Measurements from ENCODE around the gene MTHFD1L. TPM values are rescaled to one million over a fixed set of nuclear protein-coding genes. Genes with fewer than 3 reads are reported as not detected.

MTHFD1L gene
- total RNA-seq, 3 donors from 2014 or later (not counting 1 experiment from before 2014, with no cell fraction given) = 3.8 to 4.5 (median 4.3) TPM

DNA sequence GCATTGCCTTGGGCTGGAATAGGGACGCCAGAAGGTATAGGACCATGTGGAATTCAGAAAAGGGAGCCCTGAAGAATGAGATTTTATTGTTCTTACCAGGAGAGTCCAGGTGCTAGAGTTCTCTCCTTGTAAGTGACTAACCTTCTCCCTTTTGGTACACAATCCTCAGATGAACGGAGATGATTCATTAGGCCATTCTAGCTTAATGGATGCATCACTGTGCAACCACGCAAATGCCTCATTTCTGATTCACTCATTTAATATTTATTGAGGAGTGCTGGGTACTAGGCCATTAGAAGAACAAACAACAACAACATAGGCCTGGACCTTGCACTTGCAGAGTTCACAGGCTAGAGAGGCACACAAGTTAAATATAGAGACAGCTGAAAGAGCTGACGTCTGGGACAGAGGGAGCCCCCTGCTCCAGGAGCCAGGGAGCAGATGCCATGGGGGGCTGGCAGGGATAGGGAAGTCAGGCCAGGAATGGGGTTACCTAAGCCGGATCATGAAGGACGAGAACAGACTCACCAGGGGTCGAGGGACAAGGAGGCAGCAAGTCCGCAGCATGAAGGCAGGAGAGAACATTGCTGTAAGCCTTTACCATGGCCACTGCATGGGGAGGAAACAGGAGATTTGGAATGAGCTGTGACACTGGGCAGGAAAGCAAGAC is 194.7 kb downstream of the MTHFD1L start:
- DNase-seq (no peak), ATAC-seq (no peak)
- 88% methylated on average over 7 of the region's 8 CpGs for WGBS (ENCODE audit: insufficient coverage)
- TF ChIP-seq, protein P1, sequence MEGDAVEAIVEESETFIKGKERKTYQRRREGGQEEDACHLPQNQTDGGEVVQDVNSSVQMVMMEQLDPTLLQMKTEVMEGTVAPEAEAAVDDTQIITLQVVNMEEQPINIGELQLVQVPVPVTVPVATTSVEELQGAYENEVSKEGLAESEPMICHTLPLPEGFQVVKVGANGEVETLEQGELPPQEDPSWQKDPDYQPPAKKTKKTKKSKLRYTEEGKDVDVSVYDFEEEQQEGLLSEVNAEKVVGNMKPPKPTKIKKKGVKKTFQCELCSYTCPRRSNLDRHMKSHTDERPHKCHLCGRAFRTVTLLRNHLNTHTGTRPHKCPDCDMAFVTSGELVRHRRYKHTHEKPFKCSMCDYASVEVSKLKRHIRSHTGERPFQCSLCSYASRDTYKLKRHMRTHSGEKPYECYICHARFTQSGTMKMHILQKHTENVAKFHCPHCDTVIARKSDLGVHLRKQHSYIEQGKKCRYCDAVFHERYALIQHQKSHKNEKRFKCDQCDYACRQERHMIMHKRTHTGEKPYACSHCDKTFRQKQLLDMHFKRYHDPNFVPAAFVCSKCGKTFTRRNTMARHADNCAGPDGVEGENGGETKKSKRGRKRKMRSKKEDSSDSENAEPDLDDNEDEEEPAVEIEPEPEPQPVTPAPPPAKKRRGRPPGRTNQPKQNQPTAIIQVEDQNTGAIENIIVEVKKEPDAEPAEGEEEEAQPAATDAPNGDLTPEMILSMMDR (IDR thresholded peaks at IDR 0.05) = no peak
- H3K36me3 Mint-ChIP-seq = no peaks in the 10 kb centered on the region
- intact Hi-C loops (cut with micrococcal nuclease) = no loop called here
- no peaks in the 10 kb centered on the region for H3K9me3 Mint-ChIP-seq
- H3K27ac Mint-ChIP-seq = no peak overlapping the region
- Histone ChIP-seq H3K9me3 (ENCODE audit: control insufficient read depth, insufficient read depth, low read length) (no peaks in the 10 kb centered on the region), H3K4me3 (ENCODE audit: low read length) (no peak overlapping the region), H3K27ac (ENCODE audit: low read length) (no peak overlapping the region), H3K4me1 (ENCODE audit: control insufficient read depth, insufficient read depth, low read length) (no peaks in the 10 kb centered on the region), H3K36me3 (ENCODE audit: control insufficient read depth, insufficient read depth, low read length) (no peaks in the 10 kb centered on the region), H3K27me3 (ENCODE audit: control insufficient read depth, insufficient read depth, low read length) (no peaks in the 10 kb centered on the region)
- H3K4me1 Mint-ChIP-seq = no peaks in the 10 kb centered on the region
- H3K4me3 Mint-ChIP-seq = no peak overlapping the region
- H3K27me3 Mint-ChIP-seq (ENCODE audit: low read depth in 2 of 2) = no peaks in the 10 kb centered on the region

DNA sequence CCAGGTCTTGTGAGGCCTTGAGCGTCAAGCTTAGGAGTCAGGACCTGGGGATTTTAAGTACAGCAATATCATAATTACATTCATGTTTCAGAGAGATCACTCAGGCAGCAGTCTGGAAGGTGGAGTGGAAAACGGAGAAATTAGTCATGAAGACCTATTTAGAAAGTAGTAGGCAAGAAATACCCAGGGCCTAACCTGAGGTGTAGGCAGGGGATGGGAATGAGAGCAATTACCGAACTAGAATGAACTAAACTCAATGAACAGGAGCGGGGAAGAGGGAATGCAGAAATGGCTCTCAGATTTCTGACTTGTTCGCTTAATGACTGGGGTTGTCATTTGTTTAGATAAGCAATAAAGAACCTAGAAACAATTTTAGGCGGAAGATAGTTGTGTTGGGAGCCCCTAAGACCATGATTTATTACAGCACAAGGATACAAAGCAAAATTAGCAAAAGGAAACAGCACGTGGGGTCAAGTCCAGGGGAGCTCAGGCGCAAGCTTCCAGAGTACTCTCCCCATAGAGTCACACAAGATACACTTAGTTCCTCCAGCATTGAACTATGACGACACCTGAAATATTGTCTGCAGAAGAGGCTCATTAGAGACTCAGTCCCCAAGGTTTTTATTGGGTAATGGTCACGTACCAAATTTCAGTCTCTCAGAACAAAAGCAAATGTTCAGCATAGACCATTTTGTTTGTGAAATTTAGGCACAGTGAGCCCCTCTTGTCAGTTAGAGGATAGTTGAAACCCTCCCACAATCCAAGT is 195.4 kb downstream of the MTHFD1L start:
- DNase-seq (no peak), ATAC-seq (no peak)
- H3K36me3 Mint-ChIP-seq = no peaks in the 10 kb centered on the region
- no peak overlapping the region for H3K4me3 Mint-ChIP-seq
- Histone ChIP-seq H3K36me3 (ENCODE audit: control insufficient read depth, insufficient read depth, low read length) (no peaks in the 10 kb centered on the region), H3K4me3 (ENCODE audit: low read length) (no peak overlapping the region), H3K4me1 (ENCODE audit: control insufficient read depth, insufficient read depth, low read length) (no peaks in the 10 kb centered on the region), H3K27ac (ENCODE audit: low read length) (no peak overlapping the region), H3K27me3 (ENCODE audit: control insufficient read depth, insufficient read depth, low read length) (no peaks in the 10 kb centered on the region), H3K9me3 (ENCODE audit: control insufficient read depth, insufficient read depth, low read length) (no peaks in the 10 kb centered on the region)
- H3K27me3 Mint-ChIP-seq (ENCODE audit: low read depth in 2 of 2) = no peaks in the 10 kb centered on the region
- TF ChIP-seq, protein P1 (IDR thresholded peaks at IDR 0.05) = no peak
- no peaks in the 10 kb centered on the region for H3K4me1 Mint-ChIP-seq
- H3K27ac Mint-ChIP-seq = no peak overlapping the region
- 89% methylated on average over 10 of the region's 10 CpGs for WGBS (ENCODE audit: insufficient coverage)
- no peaks in the 10 kb centered on the region for H3K9me3 Mint-ChIP-seq
- intact Hi-C loops (cut with micrococcal nuclease) = no loop called here

DNA sequence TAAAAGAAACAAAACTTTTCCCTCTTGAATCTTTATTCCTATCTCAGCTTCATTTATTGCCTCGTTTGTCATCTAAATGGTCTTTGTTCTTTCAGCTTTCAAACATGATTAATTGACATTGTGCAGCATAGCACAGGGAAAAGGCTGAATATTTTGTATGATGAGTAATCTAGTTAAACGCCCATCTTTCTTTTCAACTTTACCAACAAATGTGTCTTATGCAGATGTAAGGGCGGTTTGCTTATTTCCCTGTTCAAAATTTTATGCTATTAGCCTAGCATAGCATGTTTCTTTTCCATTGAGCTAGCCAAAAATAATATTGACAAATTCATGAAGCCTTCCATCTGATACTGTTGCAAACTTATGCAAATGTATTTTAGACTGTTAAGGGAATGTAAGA is 197.8 kb downstream of the MTHFD1L start:
- 83% methylated on average over 1 of the region's 3 CpGs for WGBS (ENCODE audit: insufficient coverage)
- H3K9me3 Mint-ChIP-seq = no peaks in the 10 kb centered on the region
- DNase-seq = no peak
- no peaks in the 10 kb centered on the region for H3K36me3 Mint-ChIP-seq
- H3K27me3 Mint-ChIP-seq (ENCODE audit: low read depth in 2 of 2) = no peaks in the 10 kb centered on the region
- no peak overlapping the region for H3K4me3 Mint-ChIP-seq
- no peak for ATAC-seq
- no peaks in the 10 kb centered on the region for H3K9me3 ChIP-seq (ENCODE audit: control insufficient read depth, insufficient read depth, low read length)
- no peaks in the 10 kb centered on the region for H3K27me3 ChIP-seq (ENCODE audit: control insufficient read depth, insufficient read depth, low read length)
- H3K27ac Mint-ChIP-seq = no peak overlapping the region
- intact Hi-C loops (cut with micrococcal nuclease) = no loop called here
- TF ChIP-seq, protein P1 (IDR thresholded peaks at IDR 0.05) = no peak
- no peak overlapping the region for H3K27ac ChIP-seq (ENCODE audit: low read length)
- no peak overlapping the region for H3K4me3 ChIP-seq (ENCODE audit: low read length)
- no peaks in the 10 kb centered on the region for H3K4me1 ChIP-seq (ENCODE audit: control insufficient read depth, insufficient read depth, low read length)
- H3K36me3 ChIP-seq (ENCODE audit: control insufficient read depth, insufficient read depth, low read length) = no peaks in the 10 kb centered on the region
- H3K4me1 Mint-ChIP-seq = no peaks in the 10 kb centered on the region
